Measurements from ENCODE around the gene RAB17. TPM values are rescaled to one million over a fixed set of nuclear protein-coding genes. Genes with fewer than 3 reads are reported as not detected.
"Not testable (repeated sequence)": the region's sequence is repeated elsewhere in the genome, so short reads cannot be mapped to it uniquely, and the experiment has no call there.

RAB17 gene
- total RNA-seq, 6 experiments from 2014 or later, result 0.13 to 0.36 (median 0.25) TPM; not detected in 2

- Mint-ChIP-seq H3K27me3 (ENCODE audit: insufficient read depth) (peaks cover 6% of the 10 kb centered on the region; the same call in 1 of the 2 replicates), H3K4me1 (ENCODE audit: low read depth) (peaks cover 57% of the 10 kb centered on the region), H3K36me3 (ENCODE audit: low read depth) (no peaks in the 10 kb centered on the region; the same call in 1 of the 2 replicates), H3K4me3 (no peak overlapping the region), H3K27ac (0 out of 2 replicates have a peak overlapping the region, but pooled peaks have one; percentile 22), H3K9me3 (no peaks in the 10 kb centered on the region)
- no peak for DNase-seq
- TF ChIP-seq CTCF (IDR thresholded peaks at IDR 0.05), result peak; percentile 45
These were observed 23.7 kb upstream of the RAB17 start for GRCh38 chr2:237614151-237614720.

DNA sequence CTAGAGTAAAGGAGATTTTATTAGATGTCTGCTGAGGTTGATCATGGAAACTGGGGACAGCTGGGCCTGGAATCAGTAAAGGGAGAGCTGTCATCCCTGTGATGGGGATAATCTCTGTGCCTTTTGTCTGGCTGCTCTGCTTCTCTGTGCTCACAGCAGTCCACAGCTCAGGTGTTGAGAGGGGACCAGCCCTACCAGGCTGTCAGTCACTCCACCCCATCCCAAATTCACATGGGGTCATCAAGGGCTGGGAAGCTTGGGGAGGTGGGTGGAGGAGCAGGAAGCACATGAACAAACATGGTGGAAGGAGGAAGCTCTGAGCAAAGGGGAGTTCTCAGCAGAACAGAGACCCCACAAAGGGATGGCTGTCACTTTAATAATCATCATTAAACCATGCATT, 23.1 kb upstream of the RAB17 start:
- no peaks in the 10 kb centered on the region; the same call in 1 of the 2 replicates for H3K36me3 Mint-ChIP-seq (ENCODE audit: low read depth)
- no peaks in the 10 kb centered on the region for H3K9me3 Mint-ChIP-seq
- H3K27ac Mint-ChIP-seq, result no peak overlapping the region
- peaks cover 53% of the 10 kb centered on the region for H3K4me1 Mint-ChIP-seq (ENCODE audit: low read depth)
- no peak overlapping the region for H3K4me3 Mint-ChIP-seq
- no peak for DNase-seq
- no peak for TF ChIP-seq CTCF (IDR thresholded peaks at IDR 0.05)
- H3K27me3 Mint-ChIP-seq (ENCODE audit: insufficient read depth), result peaks cover 6% of the 10 kb centered on the region; the same call in 1 of the 2 replicates

- peaks cover 6% of the 10 kb centered on the region for H3K27me3 Mint-ChIP-seq (ENCODE audit: insufficient read depth)
- H3K4me3 Mint-ChIP-seq, result no peak overlapping the region
- H3K9me3 Mint-ChIP-seq, result no peaks in the 10 kb centered on the region
- peaks cover 44% of the 10 kb centered on the region for H3K4me1 Mint-ChIP-seq (ENCODE audit: low read depth)
- no peak for DNase-seq
- TF ChIP-seq CTCF (IDR thresholded peaks at IDR 0.05), result no peak
- no peaks in the 10 kb centered on the region for H3K36me3 Mint-ChIP-seq (ENCODE audit: low read depth)
- no peak overlapping the region for H3K27ac Mint-ChIP-seq
These were observed 22.2 kb upstream of the RAB17 start for GRCh38 chr2:237612527-237613357.

- H3K4me3 Mint-ChIP-seq; DNase-seq; H3K36me3 Mint-ChIP-seq (ENCODE audit: low read depth); H3K9me3 Mint-ChIP-seq; H3K27ac Mint-ChIP-seq; H3K27me3 Mint-ChIP-seq (ENCODE audit: insufficient read depth): not testable (repeated sequence)
- peaks cover 16% of the 10 kb centered on the region for H3K4me1 Mint-ChIP-seq (ENCODE audit: low read depth)
These were observed 16.0 kb upstream of the RAB17 start for GRCh38 chr2:237606522-237606921.

- Mint-ChIP-seq H3K36me3 (ENCODE audit: low read depth) (no peaks in the 10 kb centered on the region), H3K27ac (peak overlapping the region; percentile 44; the same call in 1 of the 2 replicates), H3K9me3 (no peaks in the 10 kb centered on the region), H3K27me3 (ENCODE audit: insufficient read depth) (peaks cover 3% of the 10 kb centered on the region), H3K4me3 (no peak overlapping the region), H3K4me1 (ENCODE audit: low read depth) (peaks cover 28% of the 10 kb centered on the region)
- peak; percentile 40 for DNase-seq
- peak; percentile 60 for TF ChIP-seq CTCF (IDR thresholded peaks at IDR 0.05)
These were observed 14.4 kb upstream of the RAB17 start for GRCh38 chr2:237604960-237605359.

DNA sequence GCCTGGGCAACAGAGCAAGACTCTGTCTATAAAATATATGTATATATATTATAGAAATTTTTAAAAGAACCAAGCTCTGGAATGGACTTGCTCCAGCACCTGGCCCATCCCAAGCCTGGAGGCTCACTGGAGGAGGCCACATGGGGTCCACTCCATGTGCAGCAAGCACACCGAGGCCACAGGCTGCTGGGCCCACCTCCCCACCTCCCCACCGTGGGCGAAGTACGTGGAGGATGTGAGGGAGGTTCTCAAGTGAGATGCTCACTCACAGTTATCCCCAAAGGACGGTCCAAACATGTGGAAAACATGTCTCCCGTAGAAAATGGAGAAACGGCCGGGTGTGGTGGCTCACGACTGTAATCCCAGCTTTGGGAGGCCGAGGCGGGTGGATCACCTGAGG, 13.9 kb upstream of the RAB17 start:
- Mint-ChIP-seq H3K4me3 (no peak overlapping the region), H3K4me1 (ENCODE audit: low read depth) (peaks cover 33% of the 10 kb centered on the region), H3K36me3 (ENCODE audit: low read depth) (no peaks in the 10 kb centered on the region), H3K27ac (peak overlapping the region; percentile 88; the same call in 1 of the 2 replicates), H3K9me3 (no peaks in the 10 kb centered on the region), H3K27me3 (ENCODE audit: insufficient read depth) (peaks cover 3% of the 10 kb centered on the region)
- no peak for DNase-seq
- no peak for TF ChIP-seq CTCF (IDR thresholded peaks at IDR 0.05)
